ENCODE data around the gene WNT8B. TPM values are rescaled to one million over a fixed set of nuclear protein-coding genes. Genes with fewer than 3 reads are reported as not detected.
A peak's percentile ranks its signal among the peaks of the same experiment; 100 is the strongest.

The WNT8B gene
- total RNA-seq, 4 donors from 2014 or later: not detected

DNA sequence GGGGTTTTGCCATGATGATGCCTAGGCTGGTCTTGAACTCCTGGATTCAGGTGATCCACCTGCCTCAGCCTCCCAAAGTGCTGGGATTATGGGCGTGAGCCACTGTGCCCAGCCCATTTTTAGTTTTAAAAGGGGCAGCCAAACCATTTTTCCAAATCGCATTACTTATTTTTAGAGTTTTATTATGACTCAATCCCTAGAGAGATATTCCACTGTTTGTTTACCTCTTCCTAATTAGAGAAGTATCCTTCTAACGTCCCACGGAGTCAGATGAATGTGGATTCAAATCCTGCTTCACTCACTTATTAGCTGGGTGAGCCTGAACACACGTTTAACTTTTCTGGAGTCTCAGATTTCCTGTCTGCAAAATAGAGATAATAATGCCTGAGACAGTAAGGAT, 15.2 kb downstream of the WNT8B start:
- H3K27me3 ChIP-seq: peaks cover 53% of the 10 kb centered on the region
- no peaks in the 10 kb centered on the region for H3K9me3 ChIP-seq
- peaks cover 0 to 19% (median 6%) of the 10 kb centered on the region in 3 donors for H3K4me1 ChIP-seq
- ATAC-seq: no peak
- TF ChIP-seq POLR2A (IDR thresholded peaks at IDR 0.05) (no peak), POLR2AphosphoS5 (IDR thresholded peaks at IDR 0.05) (no peak), EP300 (IDR thresholded peaks at IDR 0.05) (no peak)
- TF ChIP-seq, protein P1, sequence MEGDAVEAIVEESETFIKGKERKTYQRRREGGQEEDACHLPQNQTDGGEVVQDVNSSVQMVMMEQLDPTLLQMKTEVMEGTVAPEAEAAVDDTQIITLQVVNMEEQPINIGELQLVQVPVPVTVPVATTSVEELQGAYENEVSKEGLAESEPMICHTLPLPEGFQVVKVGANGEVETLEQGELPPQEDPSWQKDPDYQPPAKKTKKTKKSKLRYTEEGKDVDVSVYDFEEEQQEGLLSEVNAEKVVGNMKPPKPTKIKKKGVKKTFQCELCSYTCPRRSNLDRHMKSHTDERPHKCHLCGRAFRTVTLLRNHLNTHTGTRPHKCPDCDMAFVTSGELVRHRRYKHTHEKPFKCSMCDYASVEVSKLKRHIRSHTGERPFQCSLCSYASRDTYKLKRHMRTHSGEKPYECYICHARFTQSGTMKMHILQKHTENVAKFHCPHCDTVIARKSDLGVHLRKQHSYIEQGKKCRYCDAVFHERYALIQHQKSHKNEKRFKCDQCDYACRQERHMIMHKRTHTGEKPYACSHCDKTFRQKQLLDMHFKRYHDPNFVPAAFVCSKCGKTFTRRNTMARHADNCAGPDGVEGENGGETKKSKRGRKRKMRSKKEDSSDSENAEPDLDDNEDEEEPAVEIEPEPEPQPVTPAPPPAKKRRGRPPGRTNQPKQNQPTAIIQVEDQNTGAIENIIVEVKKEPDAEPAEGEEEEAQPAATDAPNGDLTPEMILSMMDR (IDR thresholded peaks at IDR 0.05): no peak
- whole genome bisulfite sequencing, 2 donors (ENCODE audit: low coverage in 1 of 2): 0 to 25% methylated on average over 1 to 5 of the region's 5 CpGs
- no peak overlapping the region for H3K27ac ChIP-seq
- H3K36me3 ChIP-seq: no peaks in the 10 kb centered on the region
- no peak overlapping the region for H3K4me3 ChIP-seq

DNA sequence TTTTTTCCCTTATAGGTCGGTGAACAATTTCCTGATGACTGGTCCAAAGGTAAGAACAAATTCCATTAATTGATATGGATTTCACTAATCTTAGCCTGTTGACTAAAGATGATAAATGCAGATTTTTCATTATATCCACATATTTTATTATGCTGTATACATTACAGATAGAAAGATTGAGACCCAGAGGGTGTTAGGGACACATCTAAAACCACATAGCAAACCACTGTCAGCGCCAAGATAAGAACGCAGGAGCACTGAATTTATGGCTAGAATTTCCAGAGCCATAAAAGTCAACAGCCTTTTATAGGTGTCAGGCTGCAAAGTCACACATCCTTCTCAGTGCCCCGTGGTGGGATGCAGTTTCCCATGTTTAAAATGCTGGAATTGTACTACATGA, 16.2 kb downstream of the WNT8B start:
- Histone ChIP-seq H3K9me3 (no peaks in the 10 kb centered on the region), H3K27ac (no peak overlapping the region), H3K36me3 (no peaks in the 10 kb centered on the region), H3K27me3 (peaks cover 42% of the 10 kb centered on the region), H3K4me3 (no peak overlapping the region), H3K4me1 (peaks cover 0 to 22% (median 6%) of the 10 kb centered on the region in 3 donors)
- TF ChIP-seq, protein P1 (IDR thresholded peaks at IDR 0.05): no peak
- no peak for TF ChIP-seq POLR2AphosphoS5 (IDR thresholded peaks at IDR 0.05)
- TF ChIP-seq EP300 (IDR thresholded peaks at IDR 0.05): no peak
- TF ChIP-seq POLR2A (IDR thresholded peaks at IDR 0.05): no peak
- ATAC-seq: no peak
- 61 to 65% methylated on average over 4 of the region's 4 CpGs for WGBS, 2 donors (ENCODE audit: low coverage in 1 of 2)

GRCh38 chr10:100480002-100480401, 17.2 kb downstream of the WNT8B start:
- TF ChIP-seq EP300 (IDR thresholded peaks at IDR 0.05) (no peak), POLR2AphosphoS5 (IDR thresholded peaks at IDR 0.05) (no peak), POLR2A (IDR thresholded peaks at IDR 0.05) (no peak)
- TF ChIP-seq, protein P1 (IDR thresholded peaks at IDR 0.05): no peak
- H3K27ac ChIP-seq: no peak overlapping the region
- H3K4me1 ChIP-seq: peaks cover 0 to 22% (median 6%) of the 10 kb centered on the region in 3 donors
- peaks cover 33% of the 10 kb centered on the region for H3K27me3 ChIP-seq
- no peak overlapping the region for H3K4me3 ChIP-seq
- 57 to 61% methylated on average over 2 of the region's 2 CpGs for WGBS, 2 donors (ENCODE audit: low coverage in 1 of 2)
- ATAC-seq: no peak
- peaks cover 0 to 3% of the 10 kb centered on the region in 2 donors for H3K36me3 ChIP-seq
- no peaks in the 10 kb centered on the region for H3K9me3 ChIP-seq

- peaks cover 31% of the 10 kb centered on the region for H3K27me3 ChIP-seq
- TF ChIP-seq, protein P1 (IDR thresholded peaks at IDR 0.05): no peak
- TF ChIP-seq POLR2AphosphoS5 (IDR thresholded peaks at IDR 0.05): no peak
- no peak for TF ChIP-seq POLR2A (IDR thresholded peaks at IDR 0.05)
- no peak for TF ChIP-seq EP300 (IDR thresholded peaks at IDR 0.05)
- no peaks in the 10 kb centered on the region for H3K9me3 ChIP-seq
- H3K27ac ChIP-seq: no peak overlapping the region
- peak; percentile 94 for ATAC-seq
- 0 to 1% methylated on average over 8 to 12 of the region's 19 CpGs for WGBS, 2 donors (ENCODE audit: low coverage in 1 of 2)
- H3K4me1 ChIP-seq: peaks cover 0 to 22% (median 6%) of the 10 kb centered on the region in 3 donors
- H3K4me3 ChIP-seq: peak overlapping the region; percentile 16 to 55
- H3K36me3 ChIP-seq: peaks cover 0 to 19% of the 10 kb centered on the region in 2 donors
Measured at GRCh38 chr10:100481462-100482081, 18.8 kb downstream of the WNT8B start.

Data from gastroesophageal sphincter (tissue), 4 donors.